BLaER1 treated with 17β-estradiol and CSF1 and Interleukin-3, amounts not matched to agents 10 nM and 100 nM (cell line): ENCODE data around the gene WDR73.

Experiments used
- H3K27ac ChIP-seq, 11 experiments: shearing (Covaris generic); formaldehyde crosslinking; 2 replicates each; pipeline ENCODE4 v1.8.1; 2022
- H3K27me3 ChIP-seq, 11 experiments: shearing (Covaris generic); formaldehyde crosslinking; 2 replicates each; pipeline ENCODE4 v1.8.1; 2022
- H3K36me3 ChIP-seq, 11 experiments: shearing (Covaris generic); formaldehyde crosslinking; 2 replicates each; pipeline ENCODE4 v1.8.1; 2022
- H3K4me1 ChIP-seq, 10 experiments: shearing (Covaris generic); formaldehyde crosslinking; 2 replicates each; pipeline ENCODE4 v1.8.1; 2022
- H3K4me2 ChIP-seq, 11 experiments: shearing (Covaris generic); formaldehyde crosslinking; 2 replicates each; pipeline ENCODE4 v1.8.1; 2022
- H3K4me3 ChIP-seq, 10 experiments: shearing (Covaris generic); formaldehyde crosslinking; 2 replicates each; pipeline ENCODE4 v1.8.1; 2022
- H3K9ac ChIP-seq, 11 experiments: shearing (Covaris generic); formaldehyde crosslinking; 2 replicates each; pipeline ENCODE4 v1.8.1; 2022
- H3K9me3 ChIP-seq, 11 experiments: shearing (Covaris generic); formaldehyde crosslinking; replicated peaks in 1 of 11; 2 replicates each; pipeline ENCODE4 v1.8.1; 2022
- H4K20me1 ChIP-seq, 11 experiments: shearing (Covaris generic); formaldehyde crosslinking; 2 replicates each; pipeline ENCODE4 v1.8.1; 2022
- Cebpa-rat ChIP-seq, 11 experiments: shearing (Covaris generic); IDR thresholded peaks; 2 replicates each; pipeline ENCODE4 v1.8.1; 2022

The WDR73 gene

DNA sequence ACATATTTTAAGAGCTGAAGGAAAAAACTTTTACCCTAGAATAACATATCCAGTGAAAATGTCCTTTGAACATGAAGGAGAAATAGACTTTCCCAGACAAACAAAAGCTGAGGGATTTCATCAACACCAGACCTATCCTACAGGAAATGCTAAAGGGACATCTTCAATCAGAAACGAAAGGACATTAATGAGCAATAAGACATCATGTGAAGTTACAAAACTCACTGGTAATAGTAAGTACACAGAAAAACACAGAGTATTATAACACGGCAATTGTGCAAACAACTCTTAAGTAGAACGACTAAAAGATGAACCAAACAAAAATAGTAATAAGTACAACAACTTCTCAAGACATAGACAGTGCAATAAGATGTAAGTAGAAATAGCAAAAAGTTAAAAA lies 56.8 kb downstream of the WDR73 start:
- peaks cover 0 to 18% (median 10%) of the 10 kb centered on the region in 11 experiments; a peak in 11 of 22 replicates for H3K9me3 ChIP-seq
- peak overlapping the region in 1 of 11 experiments; percentile 84; a peak in 1 of 22 replicates for H3K4me2 ChIP-seq
- H3K4me1 ChIP-seq = peaks cover 36 to 63% (median 50%) of the 10 kb centered on the region in 10 experiments
- no peak for TF ChIP-seq Cebpa-rat (IDR thresholded peaks at IDR 0.05)
- no peaks in the 10 kb centered on the region for H3K27me3 ChIP-seq
- H3K36me3 ChIP-seq = no peaks in the 10 kb centered on the region
- no peak overlapping the region for H3K9ac ChIP-seq
- no peak overlapping the region for H3K27ac ChIP-seq
- H4K20me1 ChIP-seq = no peaks in the 10 kb centered on the region
- no peak overlapping the region for H3K4me3 ChIP-seq

DNA sequence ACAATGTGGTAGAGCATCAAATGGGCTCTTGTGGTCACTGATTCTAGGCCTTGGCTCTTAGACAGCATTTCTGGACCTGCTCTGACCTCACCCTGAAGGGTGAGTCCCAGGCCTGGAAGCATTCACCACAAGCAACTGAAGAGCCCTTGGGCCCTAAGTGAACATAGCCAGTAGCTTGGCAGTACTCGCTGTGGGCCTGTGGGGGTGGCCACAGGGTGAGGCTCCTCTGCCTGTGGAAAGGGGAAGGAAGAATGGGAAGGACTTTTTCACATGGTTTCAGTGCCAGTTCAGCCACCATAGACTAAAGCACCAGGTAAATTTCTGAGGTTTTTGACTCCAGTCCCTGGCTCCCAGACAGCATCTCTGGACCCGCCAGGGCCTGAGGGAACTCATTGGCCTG lies 58.4 kb downstream of the WDR73 start:
- Histone ChIP-seq H3K27me3 (no peaks in the 10 kb centered on the region), H4K20me1 (no peaks in the 10 kb centered on the region), H3K4me1 (peaks cover 28 to 55% (median 42%) of the 10 kb centered on the region in 10 experiments), H3K27ac (no peak overlapping the region), H3K9me3 (peaks cover 0 to 18% (median 10%) of the 10 kb centered on the region in 11 experiments; a peak in 11 of 22 replicates), H3K9ac (no peak overlapping the region), H3K4me3 (no peak overlapping the region), H3K36me3 (no peaks in the 10 kb centered on the region), H3K4me2 (peak overlapping the region in 8 of 11 experiments; percentile 15 to 81 (median 42); a peak in 13 of 22 replicates)
- no peak for TF ChIP-seq Cebpa-rat (IDR thresholded peaks at IDR 0.05)

DNA sequence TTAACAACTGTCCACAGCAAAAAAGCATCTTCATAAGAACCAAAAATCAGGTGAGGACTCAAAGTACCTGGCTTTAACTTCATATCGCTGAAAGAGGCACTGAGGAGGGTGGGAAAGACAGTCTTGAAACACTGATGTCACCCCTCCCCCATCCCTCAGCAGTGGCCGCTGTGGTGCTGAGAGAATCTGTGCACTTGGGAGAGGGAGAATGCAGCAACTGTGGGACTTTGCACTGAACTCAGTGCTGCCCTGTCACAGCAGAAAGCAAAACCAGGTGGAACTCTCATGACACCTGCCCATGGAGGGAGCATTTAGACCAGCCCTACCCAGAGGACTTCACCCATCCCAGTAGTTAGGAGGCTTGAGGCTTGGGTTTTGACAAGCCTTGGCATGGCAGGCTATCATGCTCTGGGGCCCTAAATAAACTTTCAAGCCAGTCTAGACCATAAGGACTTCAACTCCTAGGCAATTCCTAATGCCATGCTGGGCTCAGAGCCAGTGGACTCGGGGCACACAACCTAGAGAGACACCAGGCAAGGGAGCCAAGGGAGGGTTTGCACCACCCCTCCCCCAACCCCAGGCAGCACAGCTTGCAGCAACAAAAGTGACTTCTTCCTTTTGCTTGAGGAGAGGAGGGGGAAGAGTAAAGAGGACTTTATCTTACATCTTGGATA lies 59.3 kb downstream of the WDR73 start:
- no peak for TF ChIP-seq Cebpa-rat (IDR thresholded peaks at IDR 0.05)
- no peak overlapping the region for H3K9ac ChIP-seq
- H3K27ac ChIP-seq = no peak overlapping the region
- H3K36me3 ChIP-seq = no peaks in the 10 kb centered on the region
- no peaks in the 10 kb centered on the region for H4K20me1 ChIP-seq
- H3K9me3 ChIP-seq = peaks cover 0 to 18% (median 10%) of the 10 kb centered on the region in 11 experiments; a peak in 11 of 22 replicates
- no peaks in the 10 kb centered on the region for H3K27me3 ChIP-seq
- H3K4me2 ChIP-seq = peak overlapping the region in 8 of 11 experiments; percentile 1 to 81 (median 42); a peak in 11 of 22 replicates
- no peak overlapping the region for H3K4me3 ChIP-seq
- H3K4me1 ChIP-seq = peaks cover 23 to 51% (median 35%) of the 10 kb centered on the region in 10 experiments

DNA sequence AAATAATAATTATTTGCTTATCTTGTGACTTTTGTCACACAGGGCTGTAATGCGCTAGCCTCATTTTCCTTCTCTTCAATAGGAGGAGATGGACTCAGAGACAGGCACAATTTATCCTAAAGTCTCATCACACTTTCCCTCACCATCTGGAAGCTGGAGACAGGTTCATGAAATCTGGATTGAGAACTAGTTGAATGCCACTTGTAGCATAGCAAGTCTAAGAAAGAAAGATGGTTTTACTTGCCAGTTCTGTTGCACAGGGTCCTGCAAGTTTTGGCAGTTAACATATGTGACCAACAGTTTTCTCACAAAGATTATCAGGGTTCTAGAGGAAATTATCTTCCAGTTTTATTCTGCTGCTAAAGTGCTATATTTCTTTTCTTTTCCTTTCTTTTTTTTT lies 62.3 kb downstream of the WDR73 start:
- Histone ChIP-seq H4K20me1 (no peaks in the 10 kb centered on the region), H3K27ac (no peak overlapping the region), H3K4me2 (no peak overlapping the region), H3K9me3 (peaks cover 0 to 18% (median 10%) of the 10 kb centered on the region in 11 experiments; a peak in 11 of 22 replicates), H3K9ac (no peak overlapping the region), H3K36me3 (no peaks in the 10 kb centered on the region), H3K4me3 (no peak overlapping the region), H3K4me1 (peaks cover 6 to 28% (median 18%) of the 10 kb centered on the region in 10 experiments; a peak in 18 of 20 replicates), H3K27me3 (no peaks in the 10 kb centered on the region)
- no peak for TF ChIP-seq Cebpa-rat (IDR thresholded peaks at IDR 0.05)

DNA sequence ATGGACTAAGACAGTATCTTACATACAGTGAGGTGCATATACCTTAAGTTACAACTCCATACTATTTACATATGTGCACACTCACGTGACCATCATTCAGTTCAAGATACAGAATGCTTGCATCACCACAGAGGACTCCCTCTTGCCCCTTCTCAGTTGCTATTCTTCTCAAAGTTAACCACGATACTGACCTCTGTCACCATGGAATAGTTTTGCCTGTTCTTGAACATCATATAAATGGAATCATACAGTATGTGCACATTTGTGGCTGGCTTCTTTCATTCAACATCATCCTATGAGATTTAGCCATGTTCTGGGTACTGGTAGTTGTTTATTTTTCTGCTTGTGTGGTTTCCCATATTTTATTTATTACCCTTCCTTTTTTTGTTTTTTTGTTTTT lies 63.7 kb downstream of the WDR73 start:
- Histone ChIP-seq H3K4me1 (peaks cover 4 to 14% (median 11%) of the 10 kb centered on the region in 10 experiments; a peak in 17 of 20 replicates), H3K27ac (no peak overlapping the region), H3K36me3 (no peaks in the 10 kb centered on the region), H4K20me1 (no peaks in the 10 kb centered on the region), H3K4me2 (no peak overlapping the region), H3K9me3 (peaks cover 0 to 14% (median 10%) of the 10 kb centered on the region in 11 experiments; a peak in 10 of 22 replicates), H3K4me3 (no peak overlapping the region), H3K9ac (no peak overlapping the region), H3K27me3 (no peaks in the 10 kb centered on the region)
- no peak for TF ChIP-seq Cebpa-rat (IDR thresholded peaks at IDR 0.05)
